Vagina (tissue), 2 donors: ENCODE results near the gene PSG7.
"Not testable (repeated sequence)": the region's sequence is repeated elsewhere in the genome, so short reads cannot be mapped to it uniquely, and the experiment has no call there.

ENCODE experiments used
- POLR2A ChIP-seq, 2 donors: fragments of 450-650 bp; IDR thresholded peaks; one replicate each; pipeline ENCODE4 v1.6.1; 2017; ENCODE audit warnings: antibody characterized with exemption in 2 of 2, mild to moderate bottlenecking in 2 of 2, moderate library complexity in 2 of 2
- POLR2AphosphoS5 ChIP-seq, 2 donors: sonication (generic); formaldehyde crosslinking; IDR thresholded peaks; one replicate each; pipeline ENCODE4 v1.9.0; 2017; ENCODE audit warnings: antibody characterized with exemption in 2 of 2, mild to moderate bottlenecking in 2 of 2, low read depth in 1 of 2; ENCODE audit not compliant: insufficient read depth in 1 of 2
- TF ChIP-seq, protein P1 (sequence below), 3 experiments: fragments of 450-650 bp in 2 of 3; fragments of 200-600 bp in 1 of 3; sonication (generic) in 1 of 3; IDR thresholded peaks; one replicate each; pipeline ENCODE4 v1.5.1; 2017 to 2019; ENCODE audit warnings: antibody characterized with exemption in 3 of 3, mild to moderate bottlenecking in 2 of 3, moderate library complexity in 2 of 3

DNA sequence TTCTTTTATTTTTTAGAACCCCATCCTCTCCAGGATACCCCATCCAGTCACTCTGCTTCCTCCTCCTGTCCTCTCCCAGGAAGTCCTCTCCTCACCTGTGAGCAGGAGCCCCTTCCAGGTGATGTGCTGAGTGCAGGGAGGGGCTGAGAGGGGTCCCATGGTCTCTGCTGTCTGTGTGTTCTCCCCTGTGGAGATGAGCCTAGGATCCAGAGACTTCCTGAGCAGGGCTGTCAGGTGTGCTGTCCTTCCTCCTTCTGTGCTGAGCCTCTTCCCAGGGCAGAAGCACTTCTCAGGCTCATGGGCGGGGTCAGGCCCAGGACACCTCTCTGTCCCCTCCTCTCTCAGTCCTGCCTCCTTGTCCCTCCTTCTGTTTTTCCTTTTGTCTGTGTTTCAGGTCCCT is 19.4 kb downstream of the PSG7 start, which contains the start of gene PSG6:
- not testable (repeated sequence) for TF ChIP-seq POLR2AphosphoS5 (IDR thresholded peaks at IDR 0.05; ENCODE audit: insufficient read depth in 1 of 2, low read depth in 1 of 2); POLR2A (IDR thresholded peaks at IDR 0.05)
- TF ChIP-seq, protein P1, sequence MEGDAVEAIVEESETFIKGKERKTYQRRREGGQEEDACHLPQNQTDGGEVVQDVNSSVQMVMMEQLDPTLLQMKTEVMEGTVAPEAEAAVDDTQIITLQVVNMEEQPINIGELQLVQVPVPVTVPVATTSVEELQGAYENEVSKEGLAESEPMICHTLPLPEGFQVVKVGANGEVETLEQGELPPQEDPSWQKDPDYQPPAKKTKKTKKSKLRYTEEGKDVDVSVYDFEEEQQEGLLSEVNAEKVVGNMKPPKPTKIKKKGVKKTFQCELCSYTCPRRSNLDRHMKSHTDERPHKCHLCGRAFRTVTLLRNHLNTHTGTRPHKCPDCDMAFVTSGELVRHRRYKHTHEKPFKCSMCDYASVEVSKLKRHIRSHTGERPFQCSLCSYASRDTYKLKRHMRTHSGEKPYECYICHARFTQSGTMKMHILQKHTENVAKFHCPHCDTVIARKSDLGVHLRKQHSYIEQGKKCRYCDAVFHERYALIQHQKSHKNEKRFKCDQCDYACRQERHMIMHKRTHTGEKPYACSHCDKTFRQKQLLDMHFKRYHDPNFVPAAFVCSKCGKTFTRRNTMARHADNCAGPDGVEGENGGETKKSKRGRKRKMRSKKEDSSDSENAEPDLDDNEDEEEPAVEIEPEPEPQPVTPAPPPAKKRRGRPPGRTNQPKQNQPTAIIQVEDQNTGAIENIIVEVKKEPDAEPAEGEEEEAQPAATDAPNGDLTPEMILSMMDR (IDR thresholded peaks at IDR 0.05), result not testable (repeated sequence)
